ENCODE results near the gene CPS1.

DNA sequence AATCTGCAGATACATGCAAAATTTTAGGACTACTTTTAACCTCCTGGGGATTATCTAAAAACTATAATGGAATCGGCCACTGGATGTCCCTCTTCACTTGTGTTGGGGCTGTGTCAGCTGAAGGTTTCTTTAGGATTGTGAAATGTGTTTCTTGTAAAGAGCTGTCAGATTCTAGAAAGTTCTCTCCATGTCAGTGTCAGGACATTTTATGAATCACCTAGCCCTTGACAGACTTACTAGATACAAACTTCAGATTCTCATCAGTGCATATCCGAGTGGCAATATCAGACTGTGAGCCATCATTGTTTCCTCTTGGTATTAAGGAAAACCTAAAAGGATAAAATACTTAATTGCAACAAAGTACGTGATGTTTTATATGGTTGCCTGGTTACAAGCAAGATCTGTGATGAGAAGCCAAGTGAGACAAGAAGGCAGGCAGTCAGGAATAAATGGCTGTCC lies 107.3 kb downstream of the CPS1 start:
- TF ChIP-seq, protein P1, sequence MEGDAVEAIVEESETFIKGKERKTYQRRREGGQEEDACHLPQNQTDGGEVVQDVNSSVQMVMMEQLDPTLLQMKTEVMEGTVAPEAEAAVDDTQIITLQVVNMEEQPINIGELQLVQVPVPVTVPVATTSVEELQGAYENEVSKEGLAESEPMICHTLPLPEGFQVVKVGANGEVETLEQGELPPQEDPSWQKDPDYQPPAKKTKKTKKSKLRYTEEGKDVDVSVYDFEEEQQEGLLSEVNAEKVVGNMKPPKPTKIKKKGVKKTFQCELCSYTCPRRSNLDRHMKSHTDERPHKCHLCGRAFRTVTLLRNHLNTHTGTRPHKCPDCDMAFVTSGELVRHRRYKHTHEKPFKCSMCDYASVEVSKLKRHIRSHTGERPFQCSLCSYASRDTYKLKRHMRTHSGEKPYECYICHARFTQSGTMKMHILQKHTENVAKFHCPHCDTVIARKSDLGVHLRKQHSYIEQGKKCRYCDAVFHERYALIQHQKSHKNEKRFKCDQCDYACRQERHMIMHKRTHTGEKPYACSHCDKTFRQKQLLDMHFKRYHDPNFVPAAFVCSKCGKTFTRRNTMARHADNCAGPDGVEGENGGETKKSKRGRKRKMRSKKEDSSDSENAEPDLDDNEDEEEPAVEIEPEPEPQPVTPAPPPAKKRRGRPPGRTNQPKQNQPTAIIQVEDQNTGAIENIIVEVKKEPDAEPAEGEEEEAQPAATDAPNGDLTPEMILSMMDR (IDR thresholded peaks at IDR 0.05), result peak in 3 of 4 donors; percentile 11 to 27 (median 12)
- no peak for TF ChIP-seq POLR2A (IDR thresholded peaks at IDR 0.05)
